ENCODE data around the gene FAM227A. TPM values are rescaled to one million over a fixed set of nuclear protein-coding genes. Genes with fewer than 3 reads are reported as not detected.
"Not testable (repeated sequence)": the region's sequence is repeated elsewhere in the genome, so short reads cannot be mapped to it uniquely, and the experiment has no call there.

The FAM227A gene
- polyA plus RNA-seq, 1 experiment, result 1.4 TPM

GRCh38 chr22:38628444-38628843, 27.7 kb downstream of the FAM227A start:
- H3K27ac ChIP-seq (ENCODE audit: low read depth, low read length), result no peak overlapping the region
- POLR2A ChIA-PET, result no interaction called here
- no peak overlapping the region for H3K4me3 ChIP-seq (ENCODE audit: low read depth, low read length)
- CTCF ChIA-PET, result no interaction called here
- DNase-seq (ENCODE audit: low read depth, low spot score), result no peak
- no peaks in the 10 kb centered on the region for H3K27me3 ChIP-seq (ENCODE audit: control insufficient read depth, insufficient read depth, low read length)
- no peak for TF ChIP-seq CTCF (IDR thresholded peaks at IDR 0.05; ENCODE audit: low read depth, low read length)
- H3K9me3 ChIP-seq (ENCODE audit: control insufficient read depth, insufficient read depth, low read length), result no peaks in the 10 kb centered on the region

DNA sequence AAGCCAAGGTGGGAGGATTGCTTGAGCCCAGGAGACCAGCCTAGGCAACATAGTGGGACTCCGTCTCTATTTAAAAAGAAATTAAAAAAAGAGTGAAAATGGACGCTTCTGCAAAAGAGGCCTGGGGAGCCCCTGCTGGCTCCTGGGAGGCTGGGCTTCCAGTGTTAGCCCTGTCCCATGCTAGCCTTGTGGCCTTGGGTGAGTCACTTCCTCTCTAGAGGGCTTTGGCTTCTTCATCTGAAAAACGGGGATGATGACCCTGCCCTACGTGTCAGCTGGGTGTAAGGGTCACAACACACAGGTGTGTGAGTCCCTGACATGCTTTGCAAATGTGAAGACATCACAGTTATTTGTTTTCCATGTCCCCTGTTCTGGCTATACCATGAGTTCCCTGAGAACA, 32.8 kb downstream of the FAM227A start:
- DNase-seq (ENCODE audit: low read depth, low spot score), result no peak
- Histone ChIP-seq H3K27me3 (ENCODE audit: control insufficient read depth, insufficient read depth, low read length) (no peaks in the 10 kb centered on the region), H3K9me3 (ENCODE audit: control insufficient read depth, insufficient read depth, low read length) (no peaks in the 10 kb centered on the region), H3K27ac (ENCODE audit: low read depth, low read length) (no peak overlapping the region), H3K4me3 (ENCODE audit: low read depth, low read length) (no peak overlapping the region)
- POLR2A ChIA-PET, result no interaction called here
- CTCF ChIA-PET, result no interaction called here
- TF ChIP-seq CTCF (IDR thresholded peaks at IDR 0.05; ENCODE audit: low read depth, low read length), result no peak

DNA sequence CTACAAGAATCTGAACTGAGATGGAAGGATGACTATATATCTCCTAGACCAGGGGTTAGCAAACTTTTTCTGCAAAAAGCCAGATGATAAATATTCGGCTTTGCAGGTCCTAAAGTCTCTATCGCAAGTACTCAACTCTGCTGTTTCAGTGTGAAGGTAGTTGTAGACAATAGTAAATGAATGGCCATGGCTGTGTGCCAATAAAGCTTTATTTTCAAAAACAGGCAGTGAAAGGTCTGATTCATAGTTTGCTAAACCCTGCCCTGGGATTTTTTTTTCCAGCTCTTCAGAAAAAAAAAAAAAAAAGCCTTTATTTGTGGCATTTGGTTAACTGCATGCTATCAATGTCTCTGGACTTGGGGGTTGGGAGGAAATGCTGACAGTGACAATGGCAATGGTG, 37.5 kb downstream of the FAM227A start:
- no peak for DNase-seq (ENCODE audit: low read depth, low spot score)
- CTCF ChIA-PET, result no interaction called here
- POLR2A ChIA-PET, result no interaction called here
- no peak for TF ChIP-seq CTCF (IDR thresholded peaks at IDR 0.05; ENCODE audit: low read depth, low read length)
- H3K4me3 ChIP-seq (ENCODE audit: low read depth, low read length), result no peak overlapping the region
- no peak overlapping the region for H3K27ac ChIP-seq (ENCODE audit: low read depth, low read length)
- no peaks in the 10 kb centered on the region for H3K27me3 ChIP-seq (ENCODE audit: control insufficient read depth, insufficient read depth, low read length)
- H3K9me3 ChIP-seq (ENCODE audit: control insufficient read depth, insufficient read depth, low read length), result no peaks in the 10 kb centered on the region

GRCh38 chr22:38618258-38618657, 37.9 kb downstream of the FAM227A start:
- ChIA-PET POLR2A (no interaction called here), CTCF (no interaction called here)
- H3K27ac ChIP-seq (ENCODE audit: low read depth, low read length), result no peak overlapping the region
- TF ChIP-seq CTCF (IDR thresholded peaks at IDR 0.05; ENCODE audit: low read depth, low read length), result no peak
- no peak overlapping the region for H3K4me3 ChIP-seq (ENCODE audit: low read depth, low read length)
- no peaks in the 10 kb centered on the region for H3K27me3 ChIP-seq (ENCODE audit: control insufficient read depth, insufficient read depth, low read length)
- no peaks in the 10 kb centered on the region for H3K9me3 ChIP-seq (ENCODE audit: control insufficient read depth, insufficient read depth, low read length)
- DNase-seq (ENCODE audit: low read depth, low spot score), result no peak

GRCh38 chr22:38615064-38615405, 41.2 kb downstream of the FAM227A start:
- CTCF ChIA-PET; H3K27ac ChIP-seq (ENCODE audit: low read depth, low read length); H3K4me3 ChIP-seq (ENCODE audit: low read depth, low read length); POLR2A ChIA-PET; DNase-seq (ENCODE audit: low read depth, low spot score); H3K9me3 ChIP-seq (ENCODE audit: control insufficient read depth, insufficient read depth, low read length); H3K27me3 ChIP-seq (ENCODE audit: control insufficient read depth, insufficient read depth, low read length): not testable (repeated sequence)

Data from AG04450 (cell line).